Nucleus accumbens (tissue), 56 donors: Measurements from ENCODE around the gene SRSF4.
"Not testable (repeated sequence)": the region's sequence is repeated elsewhere in the genome, so short reads cannot be mapped to it uniquely, and the experiment has no call there.

ENCODE experiments used
- DNase-seq, 56 donors: peaks; one replicate each; lab custom pipeline; 2025; lab: John Stamatoyannopoulos, UW

The SRSF4 gene

DNA sequence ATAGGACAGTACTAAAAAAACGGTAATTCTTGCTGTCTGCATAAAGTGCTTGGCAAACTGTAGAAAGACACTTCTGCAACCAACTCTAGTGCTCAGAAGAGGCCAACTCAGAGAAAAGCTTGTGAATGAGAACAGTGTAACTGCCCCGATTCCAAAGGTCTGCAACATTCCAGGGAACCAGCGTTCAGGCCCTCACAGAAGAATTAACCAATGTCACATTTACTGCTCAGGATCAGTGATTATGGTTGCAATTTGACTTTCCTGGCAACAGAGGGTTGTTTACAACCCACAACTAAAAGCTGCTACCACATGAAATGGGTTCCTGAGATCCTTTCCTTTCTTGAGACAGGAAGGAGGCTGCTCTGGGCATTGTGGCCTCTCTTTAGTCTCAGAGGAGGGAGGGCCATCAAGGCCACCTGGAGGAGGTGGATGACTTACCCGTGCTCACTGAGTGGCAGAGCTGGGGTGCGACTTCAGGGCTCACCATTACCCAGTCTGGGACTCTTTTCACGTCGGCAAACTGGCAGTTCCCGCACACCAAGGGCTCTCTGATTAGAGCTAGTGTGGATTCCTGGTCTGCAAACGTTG is 15.3 kb downstream of the SRSF4 start:
- no peak for DNase-seq

DNA sequence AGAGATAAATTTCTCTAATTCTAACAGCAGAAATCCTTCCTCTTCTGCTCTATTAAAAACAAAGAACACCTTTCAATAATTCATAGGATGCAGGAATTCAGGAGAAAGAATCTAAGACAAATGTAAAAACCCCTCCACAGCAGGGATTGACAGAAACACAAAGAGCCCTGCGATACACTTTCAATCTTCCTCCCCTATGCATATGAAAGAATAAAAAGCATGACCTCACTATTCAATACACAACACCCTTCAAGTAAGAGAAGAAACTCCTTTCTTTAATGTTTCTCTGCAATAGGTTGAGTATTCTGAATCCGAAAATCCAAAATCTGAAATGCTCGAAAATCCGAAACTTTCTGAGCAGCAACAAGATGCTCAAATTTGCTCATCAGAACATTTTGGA is 17.1 kb downstream of the SRSF4 start:
- DNase-seq = no peak

DNA sequence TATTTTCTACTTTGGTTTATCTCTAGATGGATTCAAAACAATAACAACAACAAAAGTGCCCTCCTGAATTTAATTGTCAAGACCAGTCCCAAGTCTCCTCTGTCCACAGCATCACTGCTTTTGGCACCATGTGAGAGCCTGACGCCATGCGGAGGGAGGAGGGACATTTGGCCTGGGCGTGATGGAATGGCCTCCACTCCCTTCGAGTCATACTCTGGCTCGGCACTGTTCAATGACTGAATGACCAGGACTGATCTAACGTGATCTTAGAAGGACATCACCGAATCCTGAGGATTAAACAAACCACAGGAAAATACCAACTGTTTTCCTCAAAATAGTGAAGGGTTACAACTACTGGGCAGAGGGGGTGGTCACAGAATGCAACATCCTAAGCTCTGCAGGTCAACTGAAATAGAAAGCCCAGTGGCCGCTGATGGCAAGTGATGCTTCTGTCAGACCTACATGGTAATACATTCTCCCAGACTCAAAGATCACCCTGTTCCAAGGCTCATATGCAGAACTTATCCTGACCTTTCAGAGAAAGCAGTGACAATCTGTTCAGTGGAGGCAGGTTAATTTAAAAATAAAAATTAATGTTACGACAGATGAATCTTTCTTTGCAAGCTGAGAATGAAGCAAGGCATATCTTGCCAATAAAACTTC is 19.1 kb downstream of the SRSF4 start:
- peak in 3 of 56 donors; percentile 3 to 8 (median 5) for DNase-seq

DNA sequence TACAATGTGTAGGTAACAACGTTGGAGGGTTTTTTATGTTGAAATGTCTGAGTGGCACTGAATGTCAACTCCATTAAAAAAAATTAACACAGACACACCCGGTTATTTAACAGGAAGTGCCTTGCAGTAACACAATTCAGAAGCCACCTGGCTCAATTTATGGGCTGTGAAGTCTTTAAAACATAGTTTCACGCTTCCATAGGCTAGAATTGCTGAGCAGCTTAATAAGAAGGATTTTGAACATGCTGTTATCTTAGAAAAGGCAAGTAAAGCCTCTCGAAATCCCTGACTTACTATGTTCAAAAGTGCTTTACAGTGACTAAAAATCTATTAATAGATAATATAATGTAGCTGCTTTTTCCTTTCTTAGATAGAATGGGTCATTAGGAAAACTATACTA is 19.7 kb downstream of the SRSF4 start:
- DNase-seq = no peak

DNA sequence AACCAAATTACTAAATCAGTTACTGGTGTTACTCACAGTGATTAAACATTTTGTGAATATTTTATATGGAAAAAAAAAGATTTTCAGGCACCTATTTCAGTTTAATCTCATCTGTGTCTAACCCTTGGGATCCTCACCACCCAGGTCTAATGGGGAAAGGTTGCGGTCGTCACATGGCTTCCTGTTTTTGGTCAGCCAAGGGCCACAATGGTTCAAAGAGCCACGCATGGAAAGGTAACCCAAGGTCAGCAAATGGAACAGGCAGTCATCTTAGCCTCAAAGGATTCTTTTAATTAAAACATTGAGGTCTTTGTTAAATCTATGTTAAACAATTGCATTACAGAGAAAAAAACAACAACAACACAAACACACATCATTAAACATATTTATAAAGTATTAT is 21.9 kb downstream of the SRSF4 start:
- no peak for DNase-seq

DNA sequence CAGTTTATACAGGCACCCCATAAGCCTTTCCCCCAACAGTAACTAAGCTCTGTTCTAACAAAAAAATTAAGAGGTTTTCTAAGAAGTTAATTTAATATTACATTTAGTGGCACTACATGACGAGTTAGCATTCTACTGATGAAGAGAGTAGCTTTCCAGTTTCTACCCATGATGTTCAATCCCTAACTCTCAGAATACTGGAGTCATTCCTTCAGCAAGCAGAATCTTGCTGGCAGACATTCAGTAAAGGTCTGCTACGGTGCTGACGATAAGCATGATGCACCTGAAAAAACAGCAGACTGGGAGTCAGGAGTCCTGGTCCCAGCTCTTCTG is 24.5 kb downstream of the SRSF4 start:
- DNase-seq = no peak

DNA sequence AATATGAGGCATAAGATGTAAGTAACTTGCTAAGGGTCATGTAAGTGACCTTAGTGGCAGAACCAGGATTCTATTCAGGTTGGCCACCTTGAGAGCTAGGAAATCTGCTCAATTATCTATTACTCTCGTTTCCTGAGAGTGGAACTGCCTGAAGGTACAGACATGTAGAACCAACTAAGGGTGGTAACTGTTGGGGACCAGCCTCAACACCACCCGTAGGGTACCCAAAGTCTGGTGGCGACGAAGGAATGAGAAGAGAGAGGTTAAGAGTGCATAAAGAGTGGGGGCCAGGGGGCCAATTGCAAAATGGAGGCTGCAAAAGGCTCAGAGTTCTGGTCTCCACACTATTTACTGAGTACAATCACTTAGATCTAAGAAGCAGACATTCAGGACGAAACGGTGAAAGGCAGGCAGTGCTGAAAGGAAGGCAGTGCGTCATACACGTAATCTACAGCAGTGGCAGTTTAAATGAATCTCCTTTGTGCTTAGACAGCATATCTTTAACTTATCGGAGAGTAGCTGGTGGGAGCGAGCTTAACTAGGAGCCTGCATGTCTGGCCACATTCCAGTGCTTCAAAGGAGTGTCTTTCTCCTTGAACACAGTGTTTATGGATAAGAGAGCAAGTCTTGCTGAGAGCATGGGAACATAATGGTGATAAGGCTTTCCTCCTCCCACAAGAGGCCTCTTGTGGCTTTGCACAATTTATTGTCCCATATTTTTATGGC is 25.0 kb downstream of the SRSF4 start:
- no peak for DNase-seq

DNA sequence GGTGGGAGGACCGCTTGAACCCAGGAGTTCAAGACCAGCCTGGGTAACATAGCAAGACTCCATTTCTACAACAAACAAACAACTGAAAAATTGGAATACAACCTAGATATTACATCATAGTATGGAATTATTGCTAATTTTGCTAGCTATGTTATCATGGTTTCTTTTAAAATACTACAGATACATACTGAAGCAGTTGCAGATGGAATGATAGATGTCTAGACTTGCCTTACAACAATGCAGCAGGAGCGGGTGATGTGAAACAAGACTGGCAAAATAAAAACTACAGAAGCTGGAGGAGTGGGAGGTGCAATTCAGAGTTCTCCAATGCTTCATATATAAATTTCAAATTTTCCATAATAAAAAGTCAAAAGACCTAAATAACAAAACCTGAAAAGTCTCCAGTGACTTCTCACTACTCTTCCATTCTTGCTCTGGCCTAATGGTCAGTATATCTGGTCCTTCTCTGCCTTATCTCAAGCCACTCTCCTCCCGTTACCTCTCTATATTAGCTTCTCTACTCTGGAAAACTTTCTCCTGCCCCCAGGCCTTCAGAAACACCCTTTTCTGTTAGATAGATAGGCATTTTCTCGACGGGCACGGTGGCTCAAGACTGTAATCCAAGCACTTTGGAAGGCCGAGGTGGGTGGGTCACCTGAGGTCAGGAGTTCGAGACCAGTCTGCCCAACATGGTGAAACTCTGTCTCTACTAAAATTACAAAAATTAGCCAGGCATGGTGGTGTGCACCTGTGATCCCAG is 29.5 kb downstream of the SRSF4 start:
- DNase-seq = no peak

DNA sequence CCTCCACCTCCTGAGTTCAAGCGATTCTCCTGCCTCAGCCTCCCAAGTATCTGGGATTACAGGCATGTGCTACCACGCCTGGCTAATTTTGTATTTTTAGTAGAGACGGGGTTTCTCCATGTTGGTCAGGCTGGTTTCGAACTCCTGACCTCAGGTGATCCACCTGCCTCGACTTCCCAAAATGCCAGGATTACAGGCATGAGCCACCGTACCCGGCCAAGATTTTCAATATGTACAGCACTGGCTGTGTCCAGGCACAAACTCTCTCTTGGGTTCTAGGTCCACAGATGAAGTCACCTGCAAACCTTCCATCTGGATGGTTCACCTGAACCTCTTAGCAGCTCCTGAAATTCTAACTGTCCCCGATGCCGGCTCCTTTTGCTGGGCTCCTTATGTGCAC is 31.4 kb downstream of the SRSF4 start:
- not testable (repeated sequence) for DNase-seq

DNA sequence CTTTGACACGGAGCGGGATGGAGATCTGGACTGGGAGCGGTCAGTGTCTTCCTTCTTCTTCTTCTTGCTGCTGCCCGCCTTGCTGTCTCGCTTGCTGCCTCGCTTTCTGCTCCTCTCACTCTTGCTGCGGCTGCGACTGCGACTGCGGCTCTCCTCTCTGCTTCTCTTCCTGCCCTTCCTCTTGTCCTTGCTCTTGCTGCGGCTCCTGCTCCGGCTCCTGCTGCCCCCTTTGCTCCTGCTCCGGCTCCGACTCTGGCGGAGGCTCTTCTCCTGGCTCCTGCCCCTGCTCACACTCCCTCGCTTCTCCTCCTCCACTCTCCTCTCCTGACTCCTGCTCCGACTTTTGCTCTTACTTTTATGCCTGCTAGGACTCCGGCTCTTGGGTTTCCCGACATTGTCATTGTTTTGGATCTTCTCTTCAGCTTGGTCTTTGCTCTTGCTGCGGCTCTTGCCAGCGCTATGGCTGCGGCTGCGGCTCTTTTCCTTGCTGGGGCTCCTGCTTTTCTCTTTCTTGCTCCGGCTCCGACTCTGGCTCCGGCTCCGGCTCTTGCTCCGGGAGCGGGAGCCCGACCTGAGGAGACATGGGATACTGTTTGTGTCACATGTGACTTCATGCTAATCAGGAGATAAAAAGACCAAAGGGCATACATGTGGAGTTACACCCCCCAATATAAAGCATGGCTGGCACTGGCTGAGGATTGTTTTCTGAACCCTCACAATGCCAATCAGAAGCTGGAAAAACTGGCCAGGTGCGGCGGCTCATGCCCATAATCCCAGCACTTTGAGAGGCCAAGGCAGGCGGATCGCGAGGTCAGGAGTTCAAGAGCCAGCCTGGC is 32.8 kb downstream of the SRSF4 start:
- DNase-seq = no peak

DNA sequence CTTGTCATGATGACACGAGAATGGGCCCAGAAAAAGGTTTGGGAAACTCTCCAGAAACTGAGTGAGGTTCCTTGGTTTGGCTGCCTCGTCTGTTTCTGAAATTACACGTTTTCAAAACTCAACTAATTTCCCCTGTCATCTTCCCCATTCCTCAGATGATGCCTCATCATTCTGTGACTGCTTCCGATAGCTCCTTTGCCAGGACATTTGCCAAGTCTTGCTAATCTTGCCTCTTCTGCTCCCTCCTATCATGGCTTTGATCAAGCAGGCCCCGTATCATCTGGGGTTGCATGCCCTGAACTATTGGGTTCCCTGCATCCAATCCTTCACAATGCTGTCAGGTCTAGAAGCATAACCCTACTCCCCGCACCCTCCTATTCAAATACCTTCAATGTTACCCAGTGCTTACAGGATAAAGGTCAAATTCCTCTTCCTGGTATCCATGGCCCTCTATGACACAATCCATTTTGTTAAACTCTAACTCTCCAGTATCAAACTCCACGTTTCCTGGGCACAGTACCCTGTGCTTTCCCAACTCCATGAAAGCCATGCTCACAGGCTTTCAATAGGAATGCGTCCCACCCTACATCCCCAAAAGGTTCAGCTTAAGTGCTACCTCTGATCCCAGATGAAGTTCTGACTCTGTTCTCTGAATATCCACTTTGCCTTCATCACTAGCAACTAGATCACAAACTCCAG is 35.8 kb downstream of the SRSF4 start:
- no peak for DNase-seq

DNA sequence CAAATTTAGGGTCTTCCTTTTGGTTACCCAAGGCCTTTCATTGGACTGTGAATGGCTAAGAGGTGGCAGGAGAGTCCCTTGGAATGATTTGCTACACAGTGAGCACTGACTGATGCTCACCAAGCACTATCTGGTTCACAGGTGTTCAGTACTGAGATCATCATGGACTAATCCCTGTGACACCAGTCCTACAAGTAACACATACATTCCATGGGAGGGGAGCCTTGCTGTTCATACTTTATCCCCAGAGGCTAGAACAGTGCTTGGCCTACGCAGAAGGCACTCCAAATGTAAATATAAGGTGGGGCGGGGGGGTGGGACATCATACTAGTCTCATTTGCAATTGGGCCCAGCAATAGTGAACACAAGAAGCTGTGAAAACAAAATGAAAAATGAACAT is 37.5 kb downstream of the SRSF4 start:
- DNase-seq = no peak

DNA sequence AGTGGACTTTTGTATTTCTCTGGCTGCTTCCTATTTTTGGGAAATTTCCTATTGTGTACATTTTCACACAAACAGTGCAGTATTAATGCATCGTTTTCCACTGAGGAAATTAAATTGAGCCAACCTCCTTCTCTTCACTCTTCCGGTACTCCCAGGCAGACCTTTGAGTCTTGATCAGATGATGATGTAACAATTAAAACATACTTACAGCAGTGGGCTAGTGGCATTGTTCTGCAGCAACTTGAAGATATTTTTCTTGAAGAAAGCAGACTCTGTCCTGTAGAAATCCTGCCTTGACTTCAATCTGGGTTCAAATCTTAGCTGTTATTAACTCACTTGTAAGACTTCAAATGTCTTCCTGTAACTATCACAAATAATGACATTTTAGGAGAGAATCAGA is 39.0 kb downstream of the SRSF4 start:
- no peak for DNase-seq

DNA sequence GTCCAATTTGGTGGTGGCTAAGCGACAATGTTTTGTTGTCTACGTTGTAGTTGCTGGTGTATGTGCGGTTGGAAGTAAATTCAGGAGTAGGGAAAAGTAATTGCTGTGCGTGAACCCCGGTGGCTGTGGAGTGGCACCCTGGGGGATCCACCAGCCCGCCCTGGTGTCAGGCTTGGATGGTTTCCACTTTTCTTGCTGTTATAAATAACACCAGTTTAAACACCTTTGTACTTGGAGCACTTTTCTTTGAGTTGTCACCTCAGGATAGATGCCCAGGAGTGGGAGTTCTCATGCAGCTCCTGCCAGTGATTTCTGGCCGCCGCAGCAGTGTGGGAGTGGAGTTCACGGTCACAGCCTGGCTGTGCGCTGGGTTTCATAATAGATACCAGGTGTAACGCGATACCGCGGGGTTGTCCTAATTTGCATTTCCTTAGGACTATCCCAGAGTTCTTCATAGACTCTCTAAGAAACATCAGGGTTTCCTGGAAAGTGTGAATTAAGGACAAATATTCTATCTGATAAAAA is 45.2 kb downstream of the SRSF4 start:
- no peak for DNase-seq

DNA sequence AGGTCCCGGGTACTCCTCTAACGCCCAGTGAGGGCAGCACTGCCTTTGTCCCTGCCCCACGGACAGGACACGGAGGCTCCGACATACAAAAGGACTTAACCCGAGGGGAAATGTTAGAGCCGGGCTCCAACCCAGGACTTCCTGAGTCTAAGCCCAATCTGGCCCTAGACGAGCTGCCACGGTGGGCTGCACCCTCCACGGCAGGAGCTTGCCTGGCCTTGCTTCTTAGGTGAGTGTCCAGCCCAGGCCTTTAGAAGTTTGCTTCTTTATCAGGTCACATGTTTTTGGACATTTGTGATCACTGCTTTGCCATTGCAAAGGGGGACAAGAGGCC is 47.0 kb downstream of the SRSF4 start:
- DNase-seq = no peak

DNA sequence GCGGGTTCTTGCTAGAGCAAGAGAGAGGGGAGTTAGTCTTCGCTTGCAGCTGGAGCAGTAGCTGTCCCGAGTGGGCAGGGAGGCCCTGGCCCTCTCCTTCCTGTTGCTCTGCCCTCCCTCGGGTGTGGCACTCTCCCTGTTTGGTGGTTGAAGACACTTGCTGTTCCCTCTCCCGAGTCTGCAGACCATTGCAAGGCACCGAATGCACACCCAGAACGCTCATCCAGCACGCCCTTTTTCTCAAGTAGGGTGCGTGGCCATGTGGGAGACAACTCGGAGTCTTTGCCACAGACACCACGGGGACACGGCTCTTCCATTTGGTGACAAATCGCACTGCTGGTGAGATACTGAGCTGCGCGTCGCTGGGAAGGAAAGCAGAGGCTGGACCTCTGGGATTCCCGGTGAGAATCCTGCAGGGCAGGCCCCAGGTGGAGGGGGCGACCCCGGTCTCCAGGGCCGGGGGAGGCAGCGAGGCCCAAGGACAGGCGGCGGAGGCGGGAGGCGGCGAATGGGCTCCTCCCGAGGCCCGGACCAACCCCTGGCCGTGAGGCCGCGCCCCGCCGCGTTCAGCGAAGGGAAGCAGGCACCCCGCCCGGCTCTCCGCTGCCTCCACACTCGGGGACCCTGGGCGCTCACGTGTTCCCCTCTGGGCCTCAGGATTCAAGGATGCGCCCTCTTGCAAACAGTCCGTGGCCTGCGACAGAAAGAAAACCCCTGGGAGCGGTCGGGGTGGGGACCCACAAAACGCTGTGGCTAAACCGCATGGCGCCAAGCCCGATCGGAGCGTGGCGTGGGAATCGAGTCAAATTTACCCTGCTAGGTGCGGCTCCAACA is 47.6 kb downstream of the SRSF4 start:
- DNase-seq = peak in 5 of 56 donors; percentile 13 to 41 (median 28)

DNA sequence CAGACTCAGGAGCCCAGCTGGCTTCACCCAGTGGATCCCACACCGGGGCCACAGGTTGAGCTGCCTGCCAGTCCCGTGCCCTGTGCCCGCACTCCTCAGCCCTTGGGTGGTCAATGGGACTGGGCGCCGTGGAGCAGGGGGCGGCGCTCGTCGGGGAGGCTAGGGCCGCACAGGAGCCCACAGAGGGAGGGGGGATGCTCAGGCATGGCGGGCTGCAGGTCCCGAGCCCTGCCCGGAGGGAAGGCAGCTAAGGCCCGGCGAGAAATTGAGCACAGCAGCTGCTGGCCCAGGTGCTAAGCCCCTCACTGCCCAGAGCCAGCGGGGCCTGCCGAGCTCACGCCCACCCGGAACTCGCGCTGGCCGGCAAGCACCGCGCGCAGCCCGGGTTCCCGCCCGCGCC is 50.6 kb downstream of the SRSF4 start:
- not testable (repeated sequence) for DNase-seq

DNA sequence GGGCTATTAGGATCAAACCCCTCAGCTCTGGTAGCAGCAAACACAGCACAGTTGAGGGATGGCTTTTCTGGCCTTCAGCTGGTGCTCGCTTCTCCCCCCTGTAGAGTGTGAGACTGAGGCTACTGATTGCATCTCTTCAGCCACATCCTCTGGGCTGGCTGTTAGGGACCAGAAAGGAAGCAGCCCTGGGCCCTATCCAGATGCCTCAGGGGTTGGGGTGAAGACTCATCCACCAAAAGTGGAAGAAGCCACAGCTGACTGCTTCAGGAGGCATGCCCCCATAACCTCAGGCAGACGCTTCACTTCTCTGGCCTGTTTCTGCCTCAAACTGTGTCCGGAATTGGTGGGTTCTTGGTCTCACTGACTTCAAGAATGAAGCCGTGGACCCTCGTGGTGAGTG is 51.8 kb downstream of the SRSF4 start:
- no peak for DNase-seq

DNA sequence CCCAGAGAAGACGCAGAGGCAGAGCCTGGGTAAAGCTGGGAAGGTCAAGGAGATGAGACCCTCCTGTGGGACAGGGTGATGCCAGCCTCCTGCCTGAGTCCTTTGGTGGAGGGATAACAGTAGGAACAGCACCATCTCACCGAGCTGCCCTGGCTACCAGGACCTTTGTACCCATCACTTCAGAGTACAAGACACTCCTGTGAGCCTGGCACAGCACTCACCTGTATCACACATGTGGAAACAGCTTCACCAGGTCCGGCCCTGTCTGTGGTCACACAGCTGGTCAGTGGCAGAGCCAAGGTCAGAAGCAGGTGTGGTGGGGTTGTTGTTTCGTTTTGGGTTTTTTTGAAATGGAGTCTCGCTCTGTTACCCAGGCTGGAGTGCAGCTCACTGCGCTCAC is 53.0 kb downstream of the SRSF4 start:
- DNase-seq = no peak
